Esophagus squamous epithelium (tissue), 5 donors: ENCODE data around the gene EIPR1. TPM values are rescaled to one million over a fixed set of nuclear protein-coding genes. Genes with fewer than 3 reads are reported as not detected.
A peak's percentile ranks its signal among the peaks of the same experiment; 100 is the strongest.

Source experiments
- DNase-seq: peaks from one replicate; lab custom pipeline; 2025; lab: John Stamatoyannopoulos, UW
- H3K27ac ChIP-seq, 4 donors: fragments of 200-600 bp; sonication (generic); one replicate each; pipeline ENCODE4 v1.5.1; 2016 to 2019; ENCODE audit warnings: mild to moderate bottlenecking in 1 of 4
- H3K27me3 ChIP-seq, 4 donors: fragments of 200-600 bp; sonication (generic); 1 replicate in 3 of 4; 2 replicates in 1 of 4; pipeline versions ENCODE4 v1.5.1 to v1.6.0; 2017 to 2021; ENCODE audit warnings: antibody characterized with exemption in 1 of 4
- H3K36me3 ChIP-seq, 3 donors: fragments of 200-600 bp; sonication (generic); one replicate each; pipeline ENCODE4 v1.5.1; 2016 to 2019
- H3K4me1 ChIP-seq, 3 donors: fragments of 200-600 bp; sonication (generic); one replicate each; pipeline ENCODE4 v1.5.1; 2017 to 2019
- H3K4me3 ChIP-seq, 4 donors: fragments of 200-600 bp; sonication (generic); 1 replicate in 3 of 4; 2 replicates in 1 of 4; pipeline ENCODE4 v1.5.1; 2016 to 2019; ENCODE audit warnings: mild to moderate bottlenecking in 2 of 4, moderate library complexity in 1 of 4
- H3K9me3 ChIP-seq, 3 donors: fragments of 200-600 bp; sonication (generic); one replicate each; pipeline ENCODE4 v1.5.1; 2016 to 2019
- CTCF ChIP-seq, 6 experiments: fragments of 450-650 bp in 4 of 6; fragments of 200-600 bp in 2 of 6; sonication (generic) in 2 of 6; IDR thresholded peaks; one replicate each; pipeline ENCODE4 v1.5.1; 2016 to 2019; ENCODE audit warnings: antibody characterized with exemption in 6 of 6, mild to moderate bottlenecking in 4 of 6, moderate library complexity in 4 of 6
- POLR2A ChIP-seq, 4 donors: fragments of 450-650 bp; IDR thresholded peaks; one replicate each; pipeline ENCODE4 v1.6.1; 2017; ENCODE audit warnings: antibody characterized with exemption in 4 of 4, mild to moderate bottlenecking in 4 of 4, moderate library complexity in 3 of 4
- WGBS, 2 donors: methylation state at CpG; one replicate each; pipeline ENCODE4 v1.1.5; 2018; 5-methylcytosine and 5-hydroxymethylcytosine counted together
- intact Hi-C: fragments of 100-400 bp; cut with DNase I; formaldehyde crosslinking; loops from one replicate; pipeline ENCODE4 v1.15.0; 2022
- total RNA-seq, 4 donors: library from RNA; depleted of rRNA; stranded (reverse); fragments of >200 nt; gene quantifications; one replicate each; pipeline ENCODE4 v1.1.0, GENCODE V29; 2016
- donor health status: DM: yes; HTN: yes; CAD: no.

Gene EIPR1
- total RNA-seq, 4 donors from 2014 or later = 27.3 to 50.6 (median 31.9) TPM

GRCh38 chr2:3423492-3424170 lies 46.0 kb upstream of the EIPR1 start:
- no peaks in the 10 kb centered on the region for H3K4me1 ChIP-seq
- H3K36me3 ChIP-seq = peaks cover 11 to 98% (median 12%) of the 10 kb centered on the region in 3 donors
- 61 to 63% methylated on average over 19 of the region's 19 CpGs for WGBS, 2 donors
- no peak overlapping the region for H3K27ac ChIP-seq
- H3K4me3 ChIP-seq = no peak overlapping the region
- H3K9me3 ChIP-seq = no peaks in the 10 kb centered on the region
- TF ChIP-seq CTCF (IDR thresholded peaks at IDR 0.05) (peak; percentile 81 to 99 (median 88)), POLR2A (IDR thresholded peaks at IDR 0.05) (no peak)
- intact Hi-C loops = no loop called here
- no peaks in the 10 kb centered on the region for H3K27me3 ChIP-seq
- DNase-seq = no peak

GRCh38 chr2:3422161-3422779 lies 44.7 kb upstream of the EIPR1 start:
- H3K27me3 ChIP-seq = no peaks in the 10 kb centered on the region
- DNase-seq = no peak
- H3K9me3 ChIP-seq = no peaks in the 10 kb centered on the region
- no peak overlapping the region for H3K27ac ChIP-seq
- no peaks in the 10 kb centered on the region for H3K4me1 ChIP-seq
- TF ChIP-seq CTCF (IDR thresholded peaks at IDR 0.05) (no peak), POLR2A (IDR thresholded peaks at IDR 0.05) (no peak)
- peaks cover 11 to 98% (median 17%) of the 10 kb centered on the region in 3 donors for H3K36me3 ChIP-seq
- 77 to 79% methylated on average over 11 to 14 of the region's 16 CpGs for WGBS, 2 donors
- intact Hi-C loops = no loop called here
- no peak overlapping the region for H3K4me3 ChIP-seq

GRCh38 chr2:3421580-3421979 lies 44.0 kb upstream of the EIPR1 start:
- no peak overlapping the region for H3K27ac ChIP-seq
- no peak overlapping the region for H3K4me3 ChIP-seq
- TF ChIP-seq CTCF (IDR thresholded peaks at IDR 0.05) (no peak), POLR2A (IDR thresholded peaks at IDR 0.05) (no peak)
- no peaks in the 10 kb centered on the region for H3K27me3 ChIP-seq
- no peaks in the 10 kb centered on the region for H3K4me1 ChIP-seq
- peaks cover 6 to 97% (median 17%) of the 10 kb centered on the region in 3 donors for H3K36me3 ChIP-seq
- intact Hi-C loops = no loop called here
- H3K9me3 ChIP-seq = no peaks in the 10 kb centered on the region
- 89% methylated on average over 12 to 15 of the region's 19 CpGs for WGBS, 2 donors
- no peak for DNase-seq

GRCh38 chr2:3420769-3421397 lies 43.3 kb upstream of the EIPR1 start:
- peak overlapping the region in 1 of 4 donors; percentile 17 for H3K27ac ChIP-seq
- no peak for DNase-seq
- H3K4me1 ChIP-seq = no peaks in the 10 kb centered on the region
- H3K27me3 ChIP-seq = no peaks in the 10 kb centered on the region
- no peaks in the 10 kb centered on the region for H3K9me3 ChIP-seq
- no peak for TF ChIP-seq CTCF (IDR thresholded peaks at IDR 0.05)
- TF ChIP-seq POLR2A (IDR thresholded peaks at IDR 0.05) = no peak
- H3K36me3 ChIP-seq = peaks cover 6 to 94% (median 17%) of the 10 kb centered on the region in 3 donors
- 79 to 85% methylated on average over 9 to 14 of the region's 14 CpGs for WGBS, 2 donors
- intact Hi-C loops = no loop called here
- H3K4me3 ChIP-seq = no peak overlapping the region
